Heart left ventricle (tissue), 16 donors: ENCODE data around the gene ARMC10. TPM values are rescaled to one million over a fixed set of nuclear protein-coding genes. Genes with fewer than 3 reads are reported as not detected.

Experiments used
- ATAC-seq, 4 donors: fragments of 200-7000 bp; cut with Tn5 transposase; one replicate each; pipeline ENCODE4 v1.9.1; 2020 to 2022; ENCODE audit warnings: moderate library complexity in 4 of 4, mild to moderate bottlenecking in 3 of 4, moderate number of reproducible peaks in 1 of 4
- DNase-seq, 5 donors: peaks; one replicate each; pipeline ENCODE4 v3.0.0-alpha.2; 2020
- H3K27ac ChIP-seq, 12 donors: fragments of 200-600 bp; sonication (generic) in 4 of 12; one replicate each; pipeline versions ENCODE4 v1.5.0 to v1.8.0; 2016 to 2022; ENCODE audit warnings: mild to moderate bottlenecking in 2 of 12
- H3K27me3 ChIP-seq, 9 donors: fragments of 200-600 bp; sonication (generic) in 2 of 9; one replicate each; pipeline versions ENCODE4 v1.5.1 to v1.8.0; 2016 to 2022; ENCODE audit warnings: mild to moderate bottlenecking in 3 of 9
- H3K36me3 ChIP-seq, 9 donors: fragments of 200-600 bp; sonication (generic) in 2 of 9; one replicate each; pipeline versions ENCODE4 v1.5.0 to v1.8.0; 2018 to 2022; ENCODE audit warnings: mild to moderate bottlenecking in 2 of 9
- H3K4me1 ChIP-seq, 12 donors: fragments of 200-600 bp; sonication (generic) in 4 of 12; one replicate each; pipeline versions ENCODE4 v1.5.0 to v1.8.0; 2016 to 2022; ENCODE audit warnings: mild to moderate bottlenecking in 3 of 12
- H3K4me3 ChIP-seq, 12 donors: fragments of 200-600 bp; sonication (generic) in 4 of 12; one replicate each; pipeline versions ENCODE4 v1.5.0 to v1.8.0; 2017 to 2022; ENCODE audit warnings: mild to moderate bottlenecking in 9 of 12, moderate library complexity in 4 of 12
- H3K9me3 ChIP-seq, 12 donors: fragments of 200-600 bp; sonication (generic) in 4 of 12; one replicate each; pipeline versions ENCODE4 v1.5.0 to v1.8.0; 2016 to 2022; ENCODE audit warnings: mild to moderate bottlenecking in 1 of 12
- POLR2A ChIP-seq, 2 donors: fragments of 450-650 bp; IDR thresholded peaks; one replicate each; pipeline ENCODE4 v1.6.1; 2017; ENCODE audit warnings: antibody characterized with exemption in 2 of 2, mild to moderate bottlenecking in 2 of 2, moderate library complexity in 2 of 2
- WGBS, 4 donors: extraction: QIAGEN DNeasy Blood & Tissue Kit in 2 of 4; methylation state at CpG; one replicate each; pipeline versions ENCODE4 v1.1.5 to v1.1.7; 2013 to 2018; 5-methylcytosine and 5-hydroxymethylcytosine counted together
- intact Hi-C, 10 donors: fragments of 100-400 bp; cut with DNase I; formaldehyde crosslinking; loops; one replicate each; pipeline versions ENCODE4 v1.11.1 to v1.14.2; 2022
- polyA plus RNA-seq, 2 donors: library from polyadenylated mRNA; stranded (reverse); fragments of 200-250 nt; gene quantifications; one replicate each; pipeline ENCODE4 v1.2.3, GENCODE V29; 2013
- total RNA-seq, 9 donors: library from RNA; depleted of rRNA in 2 of 9; stranded (reverse); fragments of >200 nt in 2 of 9; fragmentation: NEBNext Ultra II Directional in 3 of 9; extraction: Animal tissue kit (Norgen Biotek cat#: 25700) in 3 of 9; gene quantifications; one replicate each; pipeline versions ENCODE4 v1.1.0 to v1.2.4, GENCODE V29; 2016 to 2023
- TF ChIP-seq, protein P1 (sequence below), 12 donors: fragments of 200-600 bp; sonication (generic) in 4 of 12; IDR thresholded peaks; one replicate each; pipeline versions ENCODE4 v1.5.0 to v1.8.0; 2018 to 2022; ENCODE audit warnings: antibody characterized with exemption in 12 of 12, mild to moderate bottlenecking in 5 of 12
- donor health status: ischemic (EF 13 %, LVEDD 7.1; RV severe dilation, severe dysfunction).
- donor health status: healthy with polysubstance abuse.
- donor health status: DM: no; HTN: yes; CAD: no.
- donor health status: DM: no; HTN: no; CAD: no.
- donor health status: ischemic (EF 25% LVEDD 6.9; RV normal size, moderate dysfunction).
- donor health status: ischemic (EF 25% LVEDD 5.7; RV mildly dilated, moderate dysfunction).
- donor health status: healthy.
- donor health status: DM: yes; HTN: yes; CAD: no.
- donor health status: ischemic (EF 35%, LVEDD 5.7; RV mildly dilated, moderate dysfunction).
- donor health status: nonischemic (EF 11% LVEDD 7.7; RV severe dilation, severe dysfunction).
- donor health status: DM: yes; HTN: yes; CAD: no.
- donor health status: PGD.
- donor health status: ischemic (EF 29% LVEDD 5.4; RV normal size, mild dysfunction).
- donor health status: nonischemic (EF 23%, LVEDD 6.1; RV moderate dilation, normal function).

Gene ARMC10
- total and polyA plus RNA-seq, 11 donors: 13.4 to 29.7 (median 24.9) TPM

- TF ChIP-seq POLR2A (IDR thresholded peaks at IDR 0.05): no peak
- TF ChIP-seq, protein P1, sequence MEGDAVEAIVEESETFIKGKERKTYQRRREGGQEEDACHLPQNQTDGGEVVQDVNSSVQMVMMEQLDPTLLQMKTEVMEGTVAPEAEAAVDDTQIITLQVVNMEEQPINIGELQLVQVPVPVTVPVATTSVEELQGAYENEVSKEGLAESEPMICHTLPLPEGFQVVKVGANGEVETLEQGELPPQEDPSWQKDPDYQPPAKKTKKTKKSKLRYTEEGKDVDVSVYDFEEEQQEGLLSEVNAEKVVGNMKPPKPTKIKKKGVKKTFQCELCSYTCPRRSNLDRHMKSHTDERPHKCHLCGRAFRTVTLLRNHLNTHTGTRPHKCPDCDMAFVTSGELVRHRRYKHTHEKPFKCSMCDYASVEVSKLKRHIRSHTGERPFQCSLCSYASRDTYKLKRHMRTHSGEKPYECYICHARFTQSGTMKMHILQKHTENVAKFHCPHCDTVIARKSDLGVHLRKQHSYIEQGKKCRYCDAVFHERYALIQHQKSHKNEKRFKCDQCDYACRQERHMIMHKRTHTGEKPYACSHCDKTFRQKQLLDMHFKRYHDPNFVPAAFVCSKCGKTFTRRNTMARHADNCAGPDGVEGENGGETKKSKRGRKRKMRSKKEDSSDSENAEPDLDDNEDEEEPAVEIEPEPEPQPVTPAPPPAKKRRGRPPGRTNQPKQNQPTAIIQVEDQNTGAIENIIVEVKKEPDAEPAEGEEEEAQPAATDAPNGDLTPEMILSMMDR (IDR thresholded peaks at IDR 0.05): no peak
- ATAC-seq: no peak
- H3K9me3 ChIP-seq: no peaks in the 10 kb centered on the region
- DNase-seq: no peak
- H3K27ac ChIP-seq: no peak overlapping the region
- no peak overlapping the region for H3K4me3 ChIP-seq
- WGBS, 4 donors: 88 to 91% (median 89%) methylated on average over 3 of the region's 3 CpGs
- H3K27me3 ChIP-seq: no peaks in the 10 kb centered on the region
- peaks cover 0 to 5% (median 0%) of the 10 kb centered on the region in 12 donors for H3K4me1 ChIP-seq
- no peaks in the 10 kb centered on the region for H3K36me3 ChIP-seq
- intact Hi-C loops: loop anchor here in 8 of 10 donors (5.0 to 10.0 kb wide), 5 partner anchors 302 to 317 kb away; partner anchors contain the start of gene FAM185A (in 1 of the 8)
Observed at GRCh38 chr7:103063895-103064294, 11.0 kb upstream of the ARMC10 start.

GRCh38 chr7:103065667-103066066 lies 9.3 kb upstream of the ARMC10 start:
- intact Hi-C loops: loop anchor here in 3 of 10 donors (10.0 kb wide), 1 partner anchor 311 kb away; no protein-coding TSS in a partner anchor
- DNase-seq (peak in 2 of 5 donors; percentile 30 to 56), ATAC-seq (peak in 1 of 4 donors; percentile 53)
- H3K27ac ChIP-seq: no peak overlapping the region
- H3K4me1 ChIP-seq: no peaks in the 10 kb centered on the region
- no peaks in the 10 kb centered on the region for H3K36me3 ChIP-seq
- no peaks in the 10 kb centered on the region for H3K27me3 ChIP-seq
- H3K4me3 ChIP-seq: no peak overlapping the region
- TF ChIP-seq, protein P1 (IDR thresholded peaks at IDR 0.05): peak in 9 of 12 donors; percentile 26 to 49 (median 36)
- no peak for TF ChIP-seq POLR2A (IDR thresholded peaks at IDR 0.05)
- WGBS, 4 donors: 12 to 28% (median 15%) methylated on average over 1 of the region's 1 CpG
- H3K9me3 ChIP-seq: no peaks in the 10 kb centered on the region

- TF ChIP-seq, protein P1 (IDR thresholded peaks at IDR 0.05): no peak
- TF ChIP-seq POLR2A (IDR thresholded peaks at IDR 0.05): no peak
- Histone ChIP-seq H3K27me3 (no peaks in the 10 kb centered on the region), H3K4me3 (no peak overlapping the region), H3K36me3 (no peaks in the 10 kb centered on the region), H3K9me3 (no peaks in the 10 kb centered on the region), H3K27ac (no peak overlapping the region), H3K4me1 (peaks cover 0 to 2% (median under 1%) of the 10 kb centered on the region in 12 donors)
- intact Hi-C loops: loop anchor here in 3 of 10 donors (10.0 kb wide), 1 partner anchor 314 kb away; no protein-coding TSS in a partner anchor
- no peak for DNase-seq
- 90 to 92% (median 91%) methylated on average over 15 to 23 of the region's 23 CpGs for WGBS, 4 donors
- no peak for ATAC-seq
Observed at GRCh38 chr7:103068414-103069403, 6.2 kb upstream of the ARMC10 start.

GRCh38 chr7:103071000-103071399 lies 3.9 kb upstream of the ARMC10 start:
- Histone ChIP-seq H3K36me3 (no peaks in the 10 kb centered on the region), H3K4me1 (peaks cover 0 to 14% (median 9%) of the 10 kb centered on the region in 12 donors), H3K27ac (no peak overlapping the region), H3K27me3 (no peaks in the 10 kb centered on the region), H3K9me3 (no peaks in the 10 kb centered on the region), H3K4me3 (no peak overlapping the region)
- ATAC-seq (no peak), DNase-seq (no peak)
- intact Hi-C loops: loop anchor here in 3 of 10 donors (5.0 to 10.0 kb wide), 3 partner anchors 74 to 326 kb away; partner anchors contain the start of genes FAM185A (in 2 of the 3) and NAPEPLD (in 1 of the 3)
- WGBS, 4 donors: 72 to 81% (median 79%) methylated on average over 2 of the region's 2 CpGs
- TF ChIP-seq, protein P1 (IDR thresholded peaks at IDR 0.05): no peak
- no peak for TF ChIP-seq POLR2A (IDR thresholded peaks at IDR 0.05)
